Limb (tissue), 2 donors: Measurements from ENCODE around the gene MRPS34.
A peak's percentile ranks its signal among the peaks of the same experiment; 100 is the strongest.

ENCODE experiments used
- DNase-seq, 2 donors: peaks; one replicate each; pipeline ENCODE4 v3.0.0-alpha.2; 2016; ENCODE audit errors: extremely low spot score in 2 of 2

Gene MRPS34

DNA sequence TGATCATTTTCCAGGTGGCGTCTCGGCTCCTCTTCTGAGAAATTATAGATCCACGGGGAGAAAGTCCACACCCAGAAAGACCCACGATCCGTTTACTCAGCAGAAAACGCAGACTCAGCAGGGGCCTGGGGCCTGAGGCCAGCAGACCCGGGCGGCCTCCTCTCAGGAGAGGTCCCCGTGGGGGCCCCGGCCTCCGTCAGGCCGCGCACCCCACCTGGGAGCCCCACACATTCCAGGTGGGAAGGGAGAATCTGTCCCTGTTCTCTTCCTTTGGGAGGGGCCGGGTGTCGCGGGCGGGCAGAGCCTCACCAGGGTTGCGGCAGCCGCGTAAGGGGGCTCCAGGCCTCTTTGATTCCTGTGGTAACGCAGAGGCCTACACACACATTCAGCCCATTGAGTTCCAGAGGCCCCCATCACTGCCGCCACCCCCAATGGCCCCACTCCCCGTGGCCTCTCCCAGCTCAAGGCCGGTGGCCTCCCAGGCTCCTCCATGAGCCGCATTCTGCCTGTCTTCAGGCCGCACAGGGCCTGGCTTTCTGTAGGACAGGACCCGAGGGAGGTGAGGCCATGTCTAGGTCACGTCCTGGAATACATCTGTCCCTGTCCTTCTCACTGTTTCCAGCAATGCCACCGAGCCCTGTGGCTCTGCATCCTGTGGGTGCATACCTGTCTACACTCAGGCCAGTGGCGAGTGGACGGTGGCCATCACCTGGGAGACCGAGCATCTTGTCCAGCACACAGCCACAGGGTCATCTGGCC lies 22.2 kb upstream of the MRPS34 start:
- no peak for DNase-seq

GRCh38 chr16:1794221-1794871 lies 21.4 kb upstream of the MRPS34 start:
- peak in 1 of 2 donors; percentile 28 for DNase-seq

GRCh38 chr16:1793578-1794220 lies 20.8 kb upstream of the MRPS34 start, which contains the start of gene IGFALS:
Gene IGFALS (minus strand): TSS chr16:1793705. CDS start chr16:1793652, 53 bp downstream.
- DNase-seq, result no peak

DNA sequence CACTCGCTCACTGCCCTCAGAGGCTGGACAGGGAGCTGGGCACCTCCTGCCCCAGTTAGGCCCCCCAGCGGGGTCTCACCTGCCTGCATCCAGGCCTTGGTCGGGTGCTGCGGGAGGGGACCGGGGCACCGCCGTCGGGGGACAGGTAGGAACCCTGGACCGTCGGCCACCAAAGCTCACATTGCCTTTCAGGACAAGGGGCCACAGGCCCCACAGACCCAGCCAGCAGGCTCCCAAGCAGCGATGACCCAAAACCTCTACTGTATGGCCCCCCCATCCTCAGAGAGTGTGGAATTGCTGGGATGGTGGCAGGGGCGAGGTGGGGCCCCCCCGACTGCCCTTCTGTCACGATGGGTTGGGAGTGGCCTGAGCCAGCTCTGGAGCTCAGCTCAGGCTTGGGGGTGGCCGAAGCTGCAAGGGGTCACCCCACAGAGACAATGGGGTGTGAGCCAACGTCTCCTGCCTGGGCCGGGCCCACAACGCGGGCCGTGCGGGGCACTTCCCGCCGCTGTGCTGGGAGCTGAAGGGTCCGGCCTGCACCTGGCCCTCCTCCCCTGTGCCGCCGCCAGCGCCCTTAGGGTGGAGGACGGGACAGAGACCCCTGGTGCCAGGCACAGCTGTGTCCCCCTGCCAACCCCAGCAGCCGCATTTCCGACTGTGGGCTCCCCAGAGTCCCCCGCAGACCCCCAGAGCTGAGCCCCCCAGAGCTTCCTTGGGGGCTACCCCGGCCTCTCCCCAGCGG lies 20.1 kb upstream of the MRPS34 start:
- DNase-seq, result no peak

DNA sequence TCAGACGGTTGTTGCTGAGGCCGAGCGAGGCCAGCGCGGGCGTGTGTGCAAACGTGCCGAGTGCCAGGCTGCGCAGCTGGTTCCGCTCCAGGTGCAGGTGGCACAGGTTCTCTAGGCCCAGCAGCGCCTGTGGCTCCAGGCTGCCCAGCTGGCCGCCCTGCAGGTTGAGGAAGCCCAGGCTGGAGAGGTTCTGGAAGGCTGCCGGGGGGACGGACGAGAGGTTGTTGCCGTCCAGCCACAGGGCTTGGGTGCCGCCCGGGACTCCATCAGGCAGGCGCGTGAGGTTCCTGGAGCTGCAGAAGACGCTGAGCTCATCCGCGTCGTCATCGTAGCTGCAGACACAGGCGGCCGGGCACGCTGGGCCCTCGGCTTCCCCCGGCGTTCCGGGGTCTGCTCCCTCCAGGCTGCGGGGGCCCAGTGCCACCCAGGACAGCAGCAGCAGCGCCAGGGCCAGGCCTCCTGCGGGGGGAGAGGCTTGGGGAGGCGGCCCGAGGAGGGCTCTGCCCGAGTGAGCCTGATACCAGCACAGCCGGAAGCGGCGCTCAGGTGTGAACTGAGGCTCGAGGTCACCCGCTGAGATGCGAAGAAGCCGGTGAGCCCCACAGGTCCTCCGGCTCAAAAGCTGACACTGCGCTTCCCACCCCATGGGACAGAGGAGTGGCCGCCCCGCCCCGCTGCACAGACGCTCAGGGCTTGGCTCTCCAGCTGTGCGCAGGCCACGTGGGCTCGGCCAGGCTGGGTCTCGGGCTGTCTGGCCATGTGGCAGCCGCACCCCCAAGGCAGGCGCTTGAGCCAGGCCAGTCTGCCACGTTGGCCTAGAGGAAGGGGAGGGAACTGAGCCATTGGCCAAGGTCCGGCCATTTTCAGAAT lies 19.2 kb upstream of the MRPS34 start:
- DNase-seq, result no peak

DNA sequence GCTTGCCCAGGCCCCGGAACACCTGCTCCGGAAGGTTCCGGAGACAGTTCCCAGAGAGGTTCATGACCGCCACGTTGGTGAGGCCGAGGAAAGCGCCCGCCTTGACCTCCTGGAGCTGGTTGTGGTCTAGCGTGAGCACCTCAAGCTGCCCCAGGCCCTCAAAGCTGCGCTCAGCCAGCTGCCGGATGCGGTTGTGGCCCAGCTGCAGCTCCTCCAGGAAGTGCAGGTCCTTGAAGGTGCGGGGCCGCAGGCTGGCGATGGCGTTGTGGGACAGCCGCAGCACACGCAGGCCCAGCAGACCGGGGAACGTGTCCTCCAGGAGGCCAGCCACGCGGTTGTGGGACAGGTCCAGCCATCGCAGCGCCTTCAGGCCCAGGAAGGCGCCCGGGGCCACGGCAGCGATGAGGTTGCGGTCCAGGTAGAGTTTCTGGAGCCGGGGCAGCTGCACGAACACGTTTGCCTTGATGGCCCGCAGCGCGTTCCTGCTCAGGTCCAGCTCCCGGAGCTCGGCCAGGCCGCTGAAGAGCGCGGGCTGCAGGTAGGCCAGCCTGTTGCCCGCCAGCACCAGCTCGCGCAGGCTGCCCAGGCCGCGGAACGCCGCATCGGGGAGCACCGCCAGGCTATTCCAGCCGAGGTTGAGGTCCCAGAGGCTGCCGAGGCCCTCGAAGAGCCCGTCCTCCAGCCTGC lies 18.5 kb upstream of the MRPS34 start:
- DNase-seq, result no peak

GRCh38 chr16:1790611-1791255 lies 17.8 kb upstream of the MRPS34 start:
- no peak for DNase-seq

GRCh38 chr16:1790261-1790610 lies 17.3 kb upstream of the MRPS34 start:
- DNase-seq, result no peak

DNA sequence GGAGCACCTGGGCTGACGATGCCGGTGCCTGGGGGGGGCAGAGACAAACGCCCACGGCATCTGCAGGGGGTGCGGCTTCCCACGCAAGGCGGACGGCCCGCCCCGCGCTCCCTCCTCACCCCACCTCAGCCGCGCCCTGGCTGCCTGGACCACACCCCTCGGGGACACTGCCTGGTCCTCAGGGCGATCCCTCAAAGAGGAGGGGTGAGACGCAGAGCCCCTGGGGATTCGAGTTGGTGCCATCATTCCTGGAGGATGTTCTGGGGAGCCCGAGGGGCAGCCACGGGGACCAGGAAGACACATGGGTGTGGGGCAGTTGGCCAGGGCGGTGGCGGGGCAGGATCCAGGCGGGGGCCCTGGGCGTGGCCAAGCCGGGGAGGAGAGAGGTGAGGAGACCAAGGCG lies 16.7 kb upstream of the MRPS34 start:
- DNase-seq, result peak in 1 of 2 donors; percentile 28

GRCh38 chr16:1788708-1789100 lies 15.8 kb upstream of the MRPS34 start:
- DNase-seq, result no peak

DNA sequence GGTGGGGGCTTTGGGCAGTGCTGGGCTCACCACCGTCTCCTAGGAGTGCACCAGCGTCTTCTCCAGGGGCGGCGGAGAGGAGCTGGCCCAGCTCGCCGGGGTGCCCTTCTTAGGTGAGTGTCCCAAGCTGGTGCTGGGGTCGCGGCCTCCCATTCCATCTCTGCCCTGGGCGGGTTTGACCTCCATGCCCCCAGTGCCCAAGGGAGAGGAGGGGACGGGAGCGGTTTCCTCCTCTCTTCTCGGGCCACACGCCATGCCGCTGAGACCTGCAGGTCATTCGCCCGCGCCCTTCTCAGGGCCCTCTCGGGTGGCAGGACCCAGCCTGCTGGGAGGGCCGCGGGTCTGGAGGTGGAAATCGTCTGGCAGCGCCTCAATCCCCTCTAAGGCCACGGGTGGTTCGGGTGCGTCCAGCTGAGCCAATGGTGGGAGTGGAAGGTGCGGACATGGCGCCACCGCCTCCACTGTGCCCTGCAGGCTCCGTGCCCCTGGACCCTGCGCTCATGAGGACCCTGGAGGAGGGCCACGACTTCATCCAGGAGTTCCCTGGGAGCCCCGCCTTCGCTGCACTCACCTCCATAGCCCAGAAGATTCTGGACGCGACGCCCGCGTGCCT lies 15.3 kb upstream of the MRPS34 start:
- DNase-seq, result no peak

DNA sequence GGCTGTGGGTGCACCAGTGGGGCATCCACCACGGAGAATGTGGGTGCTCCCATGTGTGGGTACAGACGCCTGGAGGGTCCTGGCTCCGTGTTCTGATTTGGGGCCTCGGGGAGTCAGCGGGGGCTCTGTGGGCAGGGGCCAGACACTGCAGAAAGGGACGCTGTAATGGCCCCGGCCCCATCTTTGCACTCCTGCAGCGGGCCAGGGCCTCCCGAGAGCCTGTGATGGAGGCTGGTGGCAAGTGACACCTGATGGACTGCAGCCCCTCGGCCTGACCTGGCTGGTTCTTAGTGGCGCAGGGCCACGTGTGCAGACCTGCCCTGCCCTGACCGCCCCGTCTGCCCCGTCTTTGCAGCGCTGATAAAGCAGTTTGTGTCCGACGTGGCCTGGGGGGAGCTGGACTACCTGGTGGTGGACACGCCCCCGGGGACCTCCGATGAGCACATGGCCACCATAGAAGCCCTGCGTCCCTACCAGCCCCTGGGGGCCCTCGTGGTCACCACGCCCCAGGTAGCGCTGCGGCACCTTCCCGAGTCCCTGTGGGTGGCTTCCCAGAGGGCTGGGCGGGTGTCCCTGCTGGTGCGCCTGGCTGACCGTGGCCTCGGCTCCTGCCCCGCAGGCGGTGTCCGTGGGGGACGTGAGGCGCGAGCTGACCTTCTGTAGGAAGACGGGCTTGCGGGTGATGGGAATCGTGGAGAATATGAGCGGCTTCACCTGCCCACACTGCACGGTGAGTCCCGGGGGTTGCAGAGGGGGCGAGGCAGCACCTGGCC lies 14.6 kb upstream of the MRPS34 start:
- DNase-seq, result peak in 1 of 2 donors; percentile 28

DNA sequence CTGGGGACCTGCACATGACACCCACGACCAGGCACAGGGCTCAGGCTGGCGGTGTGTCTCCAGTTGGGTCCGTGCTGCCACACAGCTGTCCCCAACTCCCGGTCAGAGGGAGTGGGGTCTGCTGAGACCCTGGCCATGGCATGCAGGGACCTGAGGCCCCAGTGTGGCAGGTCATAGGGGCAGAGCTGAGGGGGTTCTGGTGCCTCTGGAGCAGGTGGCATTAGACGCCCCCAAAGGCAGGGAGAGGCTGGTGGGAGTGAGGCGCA lies 14.1 kb upstream of the MRPS34 start:
- DNase-seq, result no peak

- peak in 1 of 2 donors; percentile 29 for DNase-seq
Measured at GRCh38 chr16:1786242-1787055, 13.5 kb upstream of the MRPS34 start.

GRCh38 chr16:1785846-1786170 lies 12.9 kb upstream of the MRPS34 start:
- no peak for DNase-seq

DNA sequence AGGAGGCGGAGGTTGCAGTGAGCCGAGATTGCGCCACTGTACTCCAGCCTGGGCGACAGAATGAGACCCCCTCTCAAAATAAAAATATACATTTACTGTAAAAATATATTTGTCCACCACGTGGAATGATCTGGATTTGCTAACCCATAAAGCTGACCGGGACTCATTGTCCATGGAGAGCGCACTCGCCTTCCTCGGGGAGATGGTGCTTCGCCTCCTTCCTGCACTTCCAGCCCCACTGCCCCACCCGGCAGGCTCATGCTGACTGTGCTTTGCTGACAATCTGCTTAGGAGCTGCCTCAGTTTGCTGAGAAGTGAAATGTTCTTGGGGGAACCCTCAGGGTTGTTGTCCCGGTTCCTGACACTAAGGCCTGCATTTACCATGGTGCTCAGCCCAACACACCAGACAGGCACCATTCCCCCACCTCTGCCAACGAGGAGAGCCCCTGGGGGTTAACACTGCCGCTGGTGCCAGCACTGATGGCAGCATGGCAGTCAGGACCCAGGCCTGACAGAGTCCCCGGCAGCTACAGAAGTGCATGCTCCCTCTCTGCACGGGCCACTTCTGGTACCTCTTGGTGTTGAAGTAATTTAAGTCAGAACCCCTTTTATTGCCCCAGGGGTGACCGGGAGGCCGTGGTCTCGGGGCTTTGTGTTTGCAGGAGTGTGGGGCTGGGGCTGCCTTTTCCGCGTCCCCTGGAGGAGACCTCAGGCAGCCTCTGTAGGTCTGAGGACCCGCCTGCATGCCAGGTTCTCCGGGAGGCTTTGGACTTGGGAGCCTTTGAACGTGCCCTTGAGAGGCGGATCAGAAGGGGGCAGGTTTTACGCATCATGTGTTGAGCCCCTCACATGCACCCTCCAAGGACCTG lies 12.3 kb upstream of the MRPS34 start:
- no peak for DNase-seq
